ENCODE data around the gene COP1. TPM values are rescaled to one million over a fixed set of nuclear protein-coding genes. Genes with fewer than 3 reads are reported as not detected.

The COP1 gene
- total and polyA plus RNA-seq, 2 of the 13 experiments (the other 11 are each of a cell fraction or from before 2014, with no cell fraction given) = 20.5 to 51.3 TPM

GRCh38 chr1:176022574-176022973 is 184.5 kb downstream of the COP1 start:
- no peak overlapping the region for H2AFZ ChIP-seq (ENCODE audit: low read length)
- H3K79me2 ChIP-seq (ENCODE audit: insufficient read depth, low read length) = no peaks in the 10 kb centered on the region
- H3K4me2 ChIP-seq (ENCODE audit: low read depth, low read length) = no peak overlapping the region
- TF ChIP-seq MAF1 (CRISPR knock-in tag; IDR thresholded peaks at IDR 0.05; ENCODE audit: borderline replicate concordance) (no peak), DBP (CRISPR knock-in tag; IDR thresholded peaks at IDR 0.05; ENCODE audit: not compliant biosample characterization) (no peak), ARHGAP35 (CRISPR knock-in tag; IDR thresholded peaks at IDR 0.05; ENCODE audit: borderline replicate concordance) (no peak), MED1 (CRISPR knock-in tag; IDR thresholded peaks at IDR 0.05) (no peak), ZNF33A (CRISPR knock-in tag; IDR thresholded peaks at IDR 0.05; ENCODE audit: borderline replicate concordance) (no peak), NPAS2 (CRISPR knock-in tag; IDR thresholded peaks at IDR 0.05; ENCODE audit: borderline replicate concordance) (no peak), MBNL3 (CRISPR knock-in tag; conservative IDR thresholded peaks at IDR 0.05) (no peak), ZFX (CRISPR knock-in tag; IDR thresholded peaks at IDR 0.05; ENCODE audit: low read depth) (no peak), ZNF225 (CRISPR knock-in tag; IDR thresholded peaks at IDR 0.05) (no peak), STAT5B (CRISPR knock-in tag; IDR thresholded peaks at IDR 0.05) (no peak)
- TF ChIP-seq, protein P1, sequence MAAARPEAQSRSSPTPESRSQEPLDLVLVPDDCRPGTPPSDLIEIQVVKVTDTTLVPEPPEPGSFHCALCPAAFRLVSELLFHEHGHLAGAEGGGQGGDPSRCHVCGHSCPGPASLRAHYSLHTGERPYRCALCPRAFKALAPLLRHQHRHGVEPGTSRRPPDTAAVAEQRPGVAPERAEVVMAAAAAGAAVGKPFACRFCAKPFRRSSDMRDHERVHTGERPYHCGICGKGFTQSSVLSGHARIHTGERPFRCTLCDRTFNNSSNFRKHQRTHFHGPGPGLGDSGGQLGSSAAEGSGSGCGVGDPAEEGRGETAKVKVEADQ (CRISPR knock-in tag; IDR thresholded peaks at IDR 0.05; ENCODE audit: borderline replicate concordance) = no peak
- TF ChIP-seq, protein P2, sequence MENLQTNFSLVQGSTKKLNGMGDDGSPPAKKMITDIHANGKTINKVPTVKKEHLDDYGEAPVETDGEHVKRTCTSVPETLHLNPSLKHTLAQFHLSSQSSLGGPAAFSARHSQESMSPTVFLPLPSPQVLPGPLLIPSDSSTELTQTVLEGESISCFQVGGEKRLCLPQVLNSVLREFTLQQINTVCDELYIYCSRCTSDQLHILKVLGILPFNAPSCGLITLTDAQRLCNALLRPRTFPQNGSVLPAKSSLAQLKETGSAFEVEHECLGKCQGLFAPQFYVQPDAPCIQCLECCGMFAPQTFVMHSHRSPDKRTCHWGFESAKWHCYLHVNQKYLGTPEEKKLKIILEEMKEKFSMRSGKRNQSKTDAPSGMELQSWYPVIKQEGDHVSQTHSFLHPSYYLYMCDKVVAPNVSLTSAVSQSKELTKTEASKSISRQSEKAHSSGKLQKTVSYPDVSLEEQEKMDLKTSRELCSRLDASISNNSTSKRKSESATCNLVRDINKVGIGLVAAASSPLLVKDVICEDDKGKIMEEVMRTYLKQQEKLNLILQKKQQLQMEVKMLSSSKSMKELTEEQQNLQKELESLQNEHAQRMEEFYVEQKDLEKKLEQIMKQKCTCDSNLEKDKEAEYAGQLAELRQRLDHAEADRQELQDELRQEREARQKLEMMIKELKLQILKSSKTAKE (CRISPR knock-in tag; IDR thresholded peaks at IDR 0.05; ENCODE audit: borderline replicate concordance) = no peak
- TF ChIP-seq, protein P3, sequence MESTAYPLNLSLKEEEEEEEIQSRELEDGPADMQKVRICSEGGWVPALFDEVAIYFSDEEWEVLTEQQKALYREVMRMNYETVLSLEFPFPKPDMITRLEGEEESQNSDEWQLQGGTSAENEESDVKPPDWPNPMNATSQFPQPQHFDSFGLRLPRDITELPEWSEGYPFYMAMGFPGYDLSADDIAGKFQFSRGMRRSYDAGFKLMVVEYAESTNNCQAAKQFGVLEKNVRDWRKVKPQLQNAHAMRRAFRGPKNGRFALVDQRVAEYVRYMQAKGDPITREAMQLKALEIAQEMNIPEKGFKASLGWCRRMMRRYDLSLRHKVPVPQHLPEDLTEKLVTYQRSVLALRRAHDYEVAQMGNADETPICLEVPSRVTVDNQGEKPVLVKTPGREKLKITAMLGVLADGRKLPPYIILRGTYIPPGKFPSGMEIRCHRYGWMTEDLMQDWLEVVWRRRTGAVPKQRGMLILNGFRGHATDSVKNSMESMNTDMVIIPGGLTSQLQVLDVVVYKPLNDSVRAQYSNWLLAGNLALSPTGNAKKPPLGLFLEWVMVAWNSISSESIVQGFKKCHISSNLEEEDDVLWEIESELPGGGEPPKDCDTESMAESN (CRISPR knock-in tag; conservative IDR thresholded peaks at IDR 0.05) = no peak
- peaks cover 0 to 6% of the 10 kb centered on the region in 2 experiments; a peak in 2 of 5 replicates for H3K36me3 ChIP-seq (replicated peaks in 1 of 2; ENCODE audit: control insufficient read depth in 1 of 2, insufficient read depth in 2 of 2, low read length in 2 of 2)
- H3K9ac ChIP-seq (ENCODE audit: insufficient read depth, low read depth, low read length) = no peak overlapping the region
- H3K9me3 ChIP-seq (ENCODE audit: low read length) = no peaks in the 10 kb centered on the region
- DNase-seq (ENCODE audit: low spot score) (no peak), ATAC-seq (no peak), FAIRE-seq (no peak)
- H3K27me3 ChIP-seq (ENCODE audit: control insufficient read depth in 1 of 2, insufficient read depth in 2 of 2, low read length in 2 of 2) = no peaks in the 10 kb centered on the region
- no peak overlapping the region for H3K4me3 ChIP-seq (replicated peaks in 1 of 3; ENCODE audit: insufficient read depth in 1 of 3, low read depth in 2 of 3, low read length in 3 of 3)
- in situ Hi-C loops (cut with HindIII; ENCODE audit: extremely low pct_ligation_motif_present, low pct_unique_long_range_greater_than_20kb) = no loop called here
- no peak overlapping the region for H3K27ac ChIP-seq (ENCODE audit: extremely low read length, insufficient read depth, low read length)
- 85% methylated on average over 3 of the region's 3 CpGs for WGBS (ENCODE audit: low lambda C conversion rate)
- intact Hi-C loops (cut with micrococcal nuclease; ENCODE audit: unreplicated experiment) = no loop called here
- ChIA-PET POLR2A (no interaction called here), CTCF (ENCODE audit: low intra/inter-chr PET ratio, low total read pairs) (no interaction called here)
- BruUV-seq (replicated peaks) = no TSS peak
- 0 out of 2 replicates have a peak, but pooled peaks cover 6% of the 10 kb centered on the region for H3K4me1 ChIP-seq (ENCODE audit: insufficient read depth, low read length)
- H4K20me1 ChIP-seq (ENCODE audit: insufficient read depth, low read length) = no peaks in the 10 kb centered on the region

Measured in HepG2 (cell line).